NCI-H1092 treated with DMSO at 0.1 percent for 48 hours (cell line): ENCODE results near the gene GALR3.

Experiments
- DNase-seq: peaks from one replicate; lab custom pipeline; 2025; lab: John Stamatoyannopoulos, UW

GALR3 gene

DNA sequence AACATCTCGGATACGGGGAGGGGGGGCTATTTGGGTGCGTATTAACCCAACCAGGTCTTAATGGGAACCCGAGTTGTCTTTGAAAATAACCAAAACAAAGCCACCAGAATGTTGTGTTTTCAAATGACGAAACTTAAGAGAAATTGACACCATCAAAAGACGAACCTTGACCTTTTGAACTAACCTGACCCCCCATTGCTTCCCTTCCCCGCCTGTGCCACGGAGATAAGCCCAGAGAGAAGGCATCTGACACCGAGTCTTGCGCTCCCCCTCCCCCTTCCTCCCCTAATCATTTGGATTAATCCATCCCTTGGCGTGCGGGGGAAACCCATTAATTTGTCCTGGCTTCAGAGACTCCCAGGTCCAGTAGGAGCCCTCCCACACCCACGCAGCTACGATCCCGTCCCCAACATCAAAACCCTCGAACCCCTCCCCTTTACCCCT lies 20.0 kb upstream of the GALR3 start:
- DNase-seq, result peak; percentile 76

DNA sequence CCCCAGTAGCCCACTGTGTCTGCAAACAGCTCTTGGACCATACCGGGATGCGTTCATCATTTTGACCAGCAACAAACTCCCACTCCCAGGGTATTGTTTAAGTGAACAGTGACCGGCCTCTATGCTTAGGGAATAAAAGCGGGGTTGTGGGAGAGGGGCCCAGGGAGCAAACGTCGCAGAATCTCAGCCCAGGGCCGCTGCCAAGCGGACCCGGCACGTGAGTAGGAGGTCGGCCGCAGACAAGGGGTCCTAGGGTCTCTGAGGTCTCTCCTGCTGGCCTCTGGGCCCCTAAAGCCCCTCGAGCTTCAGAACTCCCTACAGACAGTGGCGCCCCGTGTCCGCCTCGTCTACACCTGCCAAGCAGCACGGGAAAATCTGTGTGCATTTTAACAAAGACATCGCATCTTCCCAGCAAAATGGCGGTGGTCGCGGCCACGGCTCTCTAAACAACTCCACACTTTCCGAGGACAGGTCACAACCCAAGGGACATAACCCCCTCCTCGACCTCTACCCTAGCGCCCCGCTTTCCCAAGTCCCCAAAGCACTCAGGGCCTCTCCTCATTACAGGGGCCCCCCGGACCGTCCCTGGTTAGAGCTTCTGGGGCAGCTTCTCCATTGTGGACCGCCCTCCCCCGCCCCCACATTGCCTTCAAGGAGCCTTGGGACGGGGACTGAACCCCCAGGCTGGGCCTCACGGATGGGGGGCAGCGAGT lies 19.4 kb upstream of the GALR3 start:
- DNase-seq, result peak; percentile 76

DNA sequence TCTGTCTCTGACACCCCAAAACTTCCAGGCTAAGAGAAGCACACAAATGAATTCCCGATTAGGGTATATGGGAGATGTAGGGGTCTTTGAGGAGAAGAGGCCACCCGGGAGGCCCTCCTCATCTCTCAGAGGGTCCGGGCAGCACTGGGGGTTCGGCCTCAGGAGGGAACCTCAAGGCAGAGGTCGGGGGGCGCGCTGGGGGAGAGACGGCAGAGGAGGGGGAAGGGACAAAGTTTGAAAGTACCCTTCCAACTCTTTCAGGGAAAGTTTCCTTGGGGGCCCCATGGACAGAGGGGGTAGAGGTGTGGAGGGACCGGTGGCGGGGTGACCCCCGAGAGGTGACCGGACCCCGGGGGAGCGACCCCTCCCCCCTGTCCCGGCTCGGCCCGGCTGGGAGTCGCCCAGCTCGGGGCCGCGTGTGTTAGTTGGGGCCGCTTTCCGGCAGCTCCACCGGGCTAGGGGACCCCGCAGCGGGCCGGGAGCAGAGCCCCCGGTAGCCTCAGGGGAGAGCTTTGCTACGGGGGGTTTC lies 18.8 kb upstream of the GALR3 start:
- no peak for DNase-seq

DNA sequence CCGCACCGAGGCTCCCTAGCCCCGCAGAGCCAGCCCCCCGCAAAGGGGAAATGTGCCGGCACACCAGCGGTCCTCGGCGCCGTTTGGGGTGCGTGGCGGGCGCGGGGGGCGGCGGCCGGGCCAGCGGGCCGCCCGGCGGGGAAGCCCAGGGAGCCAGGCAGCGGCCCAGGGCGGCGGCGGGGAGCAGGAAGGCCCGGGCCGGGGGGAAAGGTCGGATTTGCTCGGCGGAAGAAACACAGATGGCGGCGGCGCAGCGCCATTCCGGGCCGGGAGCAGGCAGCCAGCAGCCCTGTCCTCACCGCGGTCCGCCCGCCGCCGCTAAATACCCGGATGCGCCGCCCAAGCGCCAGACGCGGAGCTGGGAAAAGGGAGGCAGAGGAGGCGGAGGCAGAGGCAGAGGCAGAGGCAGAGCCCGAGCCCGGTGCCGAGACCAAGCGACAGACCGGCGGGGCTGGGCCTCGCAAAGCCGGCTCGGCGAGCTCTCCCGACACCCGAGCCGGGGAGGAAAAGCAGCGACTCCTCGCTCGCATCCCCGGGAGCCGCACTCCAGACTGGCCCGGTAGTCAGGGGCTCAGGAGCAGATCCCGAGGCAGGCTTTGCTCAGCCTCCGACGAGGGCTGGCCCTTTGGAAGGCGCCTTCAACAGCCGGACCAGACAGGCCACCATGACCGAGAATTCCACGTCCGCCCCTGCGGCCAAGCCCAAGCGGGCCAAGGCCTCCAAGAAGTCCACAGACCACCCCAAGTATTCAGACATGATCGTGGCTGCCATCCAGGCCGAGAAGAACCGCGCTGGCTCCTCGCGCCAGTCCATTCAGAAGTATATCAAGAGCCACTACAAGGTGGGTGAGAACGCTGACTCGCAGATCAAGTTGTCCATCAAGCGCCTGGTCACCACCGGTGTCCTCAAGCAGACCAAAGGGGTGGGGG lies 18.0 kb upstream of the GALR3 start:
- DNase-seq, result peak; percentile 86

DNA sequence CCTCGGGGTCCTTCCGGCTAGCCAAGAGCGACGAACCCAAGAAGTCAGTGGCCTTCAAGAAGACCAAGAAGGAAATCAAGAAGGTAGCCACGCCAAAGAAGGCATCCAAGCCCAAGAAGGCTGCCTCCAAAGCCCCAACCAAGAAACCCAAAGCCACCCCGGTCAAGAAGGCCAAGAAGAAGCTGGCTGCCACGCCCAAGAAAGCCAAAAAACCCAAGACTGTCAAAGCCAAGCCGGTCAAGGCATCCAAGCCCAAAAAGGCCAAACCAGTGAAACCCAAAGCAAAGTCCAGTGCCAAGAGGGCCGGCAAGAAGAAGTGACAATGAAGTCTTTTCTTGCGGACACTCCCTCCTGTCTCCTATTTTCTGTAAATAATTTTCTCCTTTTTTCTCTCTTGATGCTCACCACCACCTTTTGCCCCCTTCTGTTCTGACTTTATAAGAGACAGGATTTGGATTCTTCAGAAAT lies 17.3 kb upstream of the GALR3 start:
- no peak for DNase-seq

DNA sequence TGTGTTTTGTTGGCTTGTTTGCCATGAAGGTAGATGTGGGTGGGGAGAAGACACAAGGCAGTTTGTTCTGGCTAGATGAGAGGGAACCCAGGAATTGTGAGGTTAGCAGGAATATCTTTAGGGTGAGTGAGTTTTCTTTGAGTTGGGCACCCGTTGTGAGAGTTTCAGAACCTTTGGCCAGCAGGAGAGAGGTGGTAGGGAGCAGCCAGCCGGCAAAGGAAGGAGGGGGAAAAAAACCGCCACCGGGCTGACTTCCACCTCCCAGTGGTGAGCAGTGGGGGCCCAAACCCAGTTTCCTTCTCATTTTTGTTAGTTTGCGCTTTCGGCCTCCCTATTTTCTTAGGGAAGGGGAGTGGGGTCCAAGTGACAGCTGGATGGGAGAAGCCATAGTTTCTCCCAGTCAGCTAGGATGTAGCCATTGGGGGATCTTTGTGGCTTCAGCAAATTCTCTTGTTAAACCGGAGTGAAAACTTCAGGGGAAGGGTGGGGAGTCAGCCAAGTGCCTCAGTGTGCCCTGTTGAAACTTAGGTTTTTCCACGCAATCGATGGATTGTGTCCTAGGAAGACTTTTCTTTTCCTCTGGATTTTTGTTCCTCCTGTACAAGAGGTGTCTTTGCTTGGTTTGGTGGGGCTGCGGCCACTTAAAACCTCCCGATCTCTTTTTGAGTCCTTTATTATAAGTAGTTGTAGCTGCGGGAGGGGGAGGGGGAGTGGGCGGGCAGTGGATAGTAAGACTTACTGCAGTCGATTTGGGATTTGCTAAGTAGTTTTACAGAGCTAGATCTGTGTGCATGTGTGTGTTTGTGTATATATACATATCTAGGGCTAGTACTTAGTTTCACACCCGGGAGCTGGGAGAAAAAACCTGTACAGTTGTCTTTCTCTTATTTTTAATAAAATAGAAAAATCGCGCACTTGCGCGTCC lies 16.5 kb upstream of the GALR3 start:
- no peak for DNase-seq

DNA sequence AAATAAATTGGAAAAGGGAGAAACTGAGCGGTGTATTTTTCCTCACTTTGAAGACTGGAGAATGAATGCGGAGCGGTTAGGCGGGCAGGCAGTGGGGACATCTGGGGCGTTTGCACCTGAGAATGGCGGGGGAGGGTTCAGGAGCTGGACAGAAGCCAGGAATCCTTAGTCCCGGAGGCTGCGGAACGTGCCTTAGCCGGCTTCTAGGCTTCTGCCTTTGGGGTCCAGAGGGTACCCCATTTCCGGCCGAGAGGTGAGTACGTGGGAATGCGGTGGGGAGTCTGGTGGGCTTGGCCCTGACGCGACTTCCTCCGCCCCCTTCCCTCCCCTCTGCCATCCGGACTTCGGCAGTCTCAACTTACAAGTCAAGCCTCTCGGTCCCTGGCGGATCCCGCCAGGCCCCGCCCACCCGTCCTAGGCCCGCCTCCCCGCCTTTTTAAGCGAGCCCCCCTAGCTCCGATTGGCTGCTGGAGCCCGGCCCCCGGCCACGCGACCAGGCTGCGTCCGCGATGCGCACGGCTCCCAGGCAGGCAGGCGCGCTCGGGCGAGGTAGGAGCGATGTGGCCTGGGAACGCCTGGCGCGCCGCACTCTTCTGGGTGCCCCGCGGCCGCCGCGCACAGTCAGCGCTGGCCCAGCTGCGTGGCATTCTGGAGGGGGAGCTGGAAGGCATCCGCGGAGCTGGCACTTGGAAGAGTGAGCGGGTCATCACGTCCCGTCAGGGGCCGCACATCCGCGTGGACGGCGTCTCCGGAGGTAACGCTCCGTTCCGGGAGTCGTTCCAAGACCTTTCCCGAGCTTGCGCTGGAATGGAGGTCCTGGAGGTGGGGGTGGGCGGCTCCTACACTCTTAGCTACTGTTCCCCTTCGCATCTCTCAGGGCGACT lies 15.5 kb upstream of the GALR3 start, which contains the start of gene GCAT:
Gene GCAT (plus strand): TSS at position 525 of the 884 bp plus-strand sequence. CDS start 34 bp downstream, at position 559.
- peak; percentile 94 for DNase-seq

DNA sequence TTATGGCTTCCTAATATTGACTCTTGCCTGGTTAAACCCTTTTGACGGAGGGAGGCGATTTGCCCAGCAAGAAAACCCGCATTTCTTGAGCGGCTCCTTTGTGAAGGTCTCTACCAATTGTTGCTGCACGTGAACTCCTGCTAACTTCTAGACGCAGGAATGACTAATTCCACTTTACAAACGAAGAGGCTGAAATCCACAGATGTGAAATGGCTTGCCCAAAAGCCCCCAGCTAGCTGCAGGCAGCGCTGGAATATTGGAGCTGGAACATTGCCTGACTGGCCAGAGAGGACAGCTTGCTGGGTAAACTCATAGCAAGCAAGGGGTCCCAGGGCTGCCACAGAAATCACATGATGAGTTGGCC lies 14.9 kb upstream of the GALR3 start:
- no peak for DNase-seq

DNA sequence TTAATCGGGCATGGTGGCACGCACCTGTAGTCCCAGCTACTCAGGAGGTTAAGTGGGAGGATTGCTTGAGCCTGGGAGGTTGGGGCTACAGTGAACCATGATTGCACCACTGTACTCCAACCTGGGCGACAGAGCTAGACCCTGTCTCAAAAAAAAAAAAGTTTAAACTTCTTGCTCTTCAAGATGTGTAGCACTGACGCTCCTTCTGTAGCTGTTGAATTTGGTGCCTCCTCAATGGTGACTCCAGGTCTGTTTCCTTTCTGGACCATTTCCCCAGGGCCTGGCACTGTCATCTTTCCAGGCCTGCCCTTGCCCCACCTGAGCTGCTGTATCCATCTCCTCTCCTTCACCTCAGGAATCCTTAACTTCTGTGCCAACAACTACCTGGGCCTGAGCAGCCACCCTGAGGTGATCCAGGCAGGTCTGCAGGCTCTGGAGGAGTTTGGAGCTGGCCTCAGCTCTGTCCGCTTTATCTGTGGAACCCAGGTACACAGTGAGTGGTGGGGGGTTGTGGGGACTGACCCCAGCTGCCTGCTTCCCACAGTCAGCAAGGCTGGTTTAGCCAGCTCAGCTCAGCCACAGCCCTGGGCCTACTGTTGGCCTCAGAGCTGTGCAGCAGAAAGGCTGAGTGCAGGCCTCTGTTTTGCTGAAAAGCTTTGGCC lies 13.4 kb upstream of the GALR3 start:
- DNase-seq, result no peak

DNA sequence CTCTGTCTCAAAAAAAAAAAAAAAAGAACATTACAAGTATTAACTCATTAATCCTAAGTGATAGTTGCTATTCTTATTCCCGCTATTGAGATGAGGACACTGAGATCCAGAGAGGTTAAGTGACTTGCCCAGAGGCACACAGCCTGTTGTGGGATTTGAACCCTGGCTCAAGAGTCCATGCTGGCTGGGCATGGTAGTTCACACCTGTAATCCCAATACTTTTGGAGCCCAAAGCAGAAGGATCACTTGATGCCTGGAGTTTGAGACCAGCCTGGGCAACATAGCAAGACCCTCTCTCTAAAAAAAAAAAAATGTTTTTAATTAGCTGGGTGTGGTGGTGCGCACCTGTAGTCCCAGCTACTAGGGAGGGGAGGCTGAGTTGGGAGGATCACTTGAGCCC lies 11.3 kb upstream of the GALR3 start:
- DNase-seq, result no peak

DNA sequence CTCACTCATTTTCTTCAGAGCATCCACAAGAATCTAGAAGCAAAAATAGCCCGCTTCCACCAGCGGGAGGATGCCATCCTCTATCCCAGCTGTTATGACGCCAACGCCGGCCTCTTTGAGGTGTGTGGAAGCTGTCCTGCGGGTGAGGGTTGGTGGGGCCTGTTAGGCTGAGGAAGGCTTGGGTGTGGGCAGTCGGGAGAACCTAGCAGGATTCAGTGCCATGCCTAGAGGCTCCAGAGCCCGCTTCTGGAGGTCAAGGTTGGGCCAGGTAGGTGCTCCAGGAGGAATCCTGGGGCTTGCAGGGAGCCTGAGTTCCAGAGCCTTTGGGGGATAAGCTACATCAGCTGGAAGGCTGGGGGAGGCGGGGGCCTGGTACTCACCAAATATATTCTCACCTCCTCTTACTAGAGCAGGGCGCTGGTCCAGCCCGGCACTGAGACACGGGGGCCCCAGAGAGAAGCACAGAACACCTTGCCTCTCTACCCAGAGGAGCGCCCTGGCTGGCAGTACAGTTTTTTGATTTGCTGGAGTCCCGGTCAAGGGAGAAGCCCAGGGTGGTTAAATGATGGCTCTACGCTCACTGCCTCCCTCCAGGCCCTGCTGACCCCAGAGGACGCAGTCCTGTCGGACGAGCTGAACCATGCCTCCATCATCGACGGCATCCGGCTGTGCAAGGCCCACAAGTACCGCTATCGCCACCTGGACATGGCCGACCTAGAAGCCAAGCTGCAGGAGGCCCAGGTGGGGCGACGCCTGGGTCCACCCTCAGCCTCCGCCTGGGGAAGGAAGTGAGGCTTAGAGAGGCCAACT lies 10.1 kb upstream of the GALR3 start:
- no peak for DNase-seq

DNA sequence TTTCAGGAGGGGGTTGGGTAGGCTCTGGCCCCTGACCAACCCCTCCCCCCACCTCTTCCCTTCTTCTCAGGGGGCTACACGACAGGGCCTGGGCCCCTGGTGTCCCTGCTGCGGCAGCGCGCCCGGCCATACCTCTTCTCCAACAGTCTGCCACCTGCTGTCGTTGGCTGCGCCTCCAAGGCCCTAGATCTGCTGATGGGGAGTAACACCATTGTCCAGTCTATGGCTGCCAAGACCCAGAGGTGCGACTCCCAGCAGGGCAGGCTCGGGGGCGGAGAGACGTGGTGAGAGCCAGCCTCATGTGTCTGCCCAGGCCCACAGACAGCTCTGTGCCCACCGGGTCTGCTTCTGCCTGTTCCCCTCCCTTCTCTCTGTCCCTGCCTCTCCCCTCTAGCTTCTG lies 7.6 kb upstream of the GALR3 start:
- DNase-seq, result no peak

DNA sequence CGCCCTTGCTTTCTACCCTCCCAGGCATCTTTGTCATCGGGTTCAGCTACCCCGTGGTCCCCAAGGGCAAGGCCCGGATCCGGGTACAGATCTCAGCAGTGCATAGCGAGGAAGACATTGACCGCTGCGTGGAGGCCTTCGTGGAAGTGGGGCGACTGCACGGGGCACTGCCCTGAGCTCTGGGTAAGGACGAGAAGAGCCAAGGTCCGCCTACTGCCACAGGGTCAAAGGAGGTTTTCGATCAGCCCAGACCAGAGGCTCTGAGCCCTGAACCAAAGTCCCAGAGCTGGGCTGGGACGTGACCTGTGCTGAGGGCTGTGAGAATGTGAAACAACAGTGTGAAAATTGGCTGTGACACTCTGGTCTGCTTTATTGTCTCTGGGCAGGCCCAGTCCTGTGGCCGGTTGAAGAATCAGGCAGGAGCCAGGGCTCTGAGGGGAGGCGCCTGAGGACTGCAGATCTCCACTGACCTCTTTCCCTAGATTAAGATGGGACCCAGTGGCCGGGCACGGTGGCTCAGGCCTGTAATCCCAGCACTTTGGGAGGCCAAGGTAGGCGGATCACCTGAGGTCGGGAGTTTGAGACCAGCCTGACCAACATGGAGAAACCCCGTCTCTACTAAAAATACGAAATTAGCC lies 6.5 kb upstream of the GALR3 start:
- no peak for DNase-seq

DNA sequence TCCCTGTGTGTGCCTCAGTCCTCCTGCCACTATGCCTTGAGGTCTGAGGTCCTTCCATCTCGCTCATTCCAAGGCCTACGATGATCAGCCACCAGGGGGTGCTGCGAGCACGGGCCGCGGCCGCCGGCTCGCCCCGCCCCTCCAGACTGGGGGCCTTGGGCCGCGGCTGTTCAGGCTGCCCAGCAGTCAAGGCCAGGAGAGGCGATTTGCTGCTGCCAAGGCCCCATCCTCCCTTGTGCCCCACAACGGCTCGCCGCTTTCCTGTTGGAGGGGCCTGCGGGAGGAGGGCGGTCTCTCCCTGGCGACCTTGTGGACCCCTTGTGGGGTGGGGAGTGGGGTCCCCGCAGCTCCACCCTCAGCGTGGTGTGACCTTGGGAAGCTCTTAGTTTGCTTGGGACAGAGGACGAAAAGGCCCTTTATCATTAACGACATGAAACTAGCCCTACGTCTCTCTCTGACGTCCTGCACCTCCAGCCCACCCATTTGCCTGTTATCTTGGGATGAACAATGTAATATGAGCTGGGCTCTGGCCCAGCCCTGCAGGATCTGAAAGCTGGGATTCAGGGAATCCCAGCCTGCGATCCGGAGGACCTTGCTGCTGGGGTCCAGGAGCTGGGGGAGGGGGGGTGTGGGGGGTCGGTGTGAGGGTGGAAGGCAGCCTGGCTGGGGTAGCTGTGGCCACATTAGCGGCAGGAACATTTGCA lies 5.3 kb upstream of the GALR3 start:
- peak; percentile 70 for DNase-seq

DNA sequence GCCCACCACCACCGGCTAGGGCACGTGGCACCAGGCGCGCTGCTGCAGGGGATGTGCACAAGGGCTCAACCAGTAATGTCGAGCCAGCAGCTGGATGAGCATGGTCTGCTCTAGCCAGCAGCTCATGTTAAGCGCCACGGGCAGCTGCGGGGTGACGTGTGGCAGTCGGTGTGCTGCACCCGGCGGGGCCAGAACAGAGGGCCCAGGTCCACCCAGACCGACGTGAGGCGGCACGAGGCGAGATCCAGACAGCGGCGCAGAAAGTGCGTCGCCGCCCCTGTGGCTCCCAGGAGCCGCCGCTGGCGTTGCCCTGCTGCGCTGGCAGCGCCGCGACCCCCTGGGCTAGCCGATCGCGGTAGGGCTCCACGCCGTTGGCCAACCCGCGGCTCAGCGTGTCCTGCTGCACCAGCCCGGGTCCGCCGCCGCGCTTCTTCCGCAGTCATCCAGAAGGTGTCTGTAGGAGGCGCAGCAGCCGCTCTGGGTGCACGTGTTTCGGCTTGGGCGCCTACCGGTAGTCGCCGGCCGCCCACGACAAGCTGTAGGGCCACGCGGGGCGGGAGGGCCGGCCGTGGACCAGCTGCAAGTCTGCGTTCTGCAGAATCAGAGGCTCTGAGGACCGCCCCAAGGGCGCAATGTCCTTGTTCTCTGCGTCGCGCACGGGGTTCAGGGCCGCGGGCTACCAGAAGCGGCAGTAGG lies 4.6 kb upstream of the GALR3 start:
- peak; percentile 48 for DNase-seq

DNA sequence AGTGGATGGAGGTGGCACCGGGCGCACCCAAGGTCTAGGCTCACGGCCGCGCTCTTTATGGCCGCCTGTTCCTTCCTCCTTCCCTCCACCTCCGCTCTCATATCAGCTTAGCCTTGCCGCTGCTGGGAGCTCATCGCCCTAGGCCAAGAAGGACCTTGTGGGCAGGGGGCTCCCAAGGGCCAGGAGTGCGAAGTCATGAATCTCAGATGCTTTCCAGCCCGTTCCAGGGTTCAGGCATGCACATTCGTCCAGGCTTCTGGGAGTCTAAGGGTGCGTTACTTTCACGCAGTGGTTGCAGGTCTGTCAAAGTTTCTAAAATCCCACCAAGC lies 4.1 kb upstream of the GALR3 start:
- DNase-seq, result no peak

DNA sequence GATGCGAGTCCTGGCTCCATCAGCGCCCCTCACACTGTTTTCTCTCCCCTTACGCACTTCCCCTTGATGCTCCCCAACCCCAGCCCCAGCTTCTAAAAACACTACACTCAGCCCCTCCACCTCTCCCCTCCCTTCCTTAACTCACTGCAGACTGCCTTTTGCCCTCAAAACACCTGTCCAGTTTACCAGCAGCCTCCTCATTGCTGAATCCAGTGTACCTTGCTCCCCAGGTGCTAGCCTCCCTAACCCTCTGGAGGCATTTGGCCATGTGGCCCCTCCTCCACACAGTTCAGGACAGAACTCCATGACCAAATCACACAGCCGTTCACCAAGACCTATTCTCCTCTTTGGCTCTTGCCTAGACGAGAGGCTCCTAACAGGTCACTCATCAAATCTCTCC lies 2.8 kb upstream of the GALR3 start:
- DNase-seq, result no peak
